ENCODE results near the gene ROCK1. TPM values are rescaled to one million over a fixed set of nuclear protein-coding genes. Genes with fewer than 3 reads are reported as not detected.

Gene ROCK1
- total RNA-seq, 1 donor from 2014 or later = 34.7 TPM

DNA sequence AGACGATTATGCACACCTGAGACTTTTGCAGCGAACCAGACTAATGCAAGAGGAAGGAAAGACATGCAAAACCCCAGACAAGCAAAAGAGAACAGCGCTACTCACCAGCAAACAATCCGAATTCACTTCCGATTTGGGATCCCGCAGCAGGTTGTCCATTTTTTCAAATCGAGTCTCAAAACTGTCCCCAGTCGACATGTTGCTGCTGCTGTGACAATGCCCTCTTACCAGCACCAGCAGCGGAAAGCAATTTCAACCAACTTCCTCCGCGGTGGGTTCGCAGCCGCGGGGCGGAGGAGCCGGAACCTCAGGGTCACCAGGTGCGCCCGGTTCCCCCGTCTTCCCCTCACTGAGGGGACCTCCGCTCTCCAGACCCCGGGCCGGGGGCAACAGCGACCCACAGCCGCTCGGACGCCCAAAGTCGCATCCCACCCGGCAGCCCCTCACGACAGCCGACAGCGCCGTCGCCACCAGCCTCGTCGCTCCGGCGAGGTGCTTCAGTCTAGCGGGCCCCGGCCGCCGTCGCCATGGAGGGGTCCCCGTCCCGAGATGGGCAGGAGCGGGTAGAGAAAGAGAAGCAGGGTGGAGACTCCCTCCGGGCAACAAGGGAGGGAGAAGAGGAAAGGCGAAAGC, 784 bp downstream of the ROCK1 start:
- intact Hi-C loops (cut with micrococcal nuclease) = loop anchor here (10.0 kb wide), 1 partner anchor 106 kb away; no protein-coding TSS in a partner anchor
- ATAC-seq (peak; percentile 11), DNase-seq (peak; percentile 68)

DNA sequence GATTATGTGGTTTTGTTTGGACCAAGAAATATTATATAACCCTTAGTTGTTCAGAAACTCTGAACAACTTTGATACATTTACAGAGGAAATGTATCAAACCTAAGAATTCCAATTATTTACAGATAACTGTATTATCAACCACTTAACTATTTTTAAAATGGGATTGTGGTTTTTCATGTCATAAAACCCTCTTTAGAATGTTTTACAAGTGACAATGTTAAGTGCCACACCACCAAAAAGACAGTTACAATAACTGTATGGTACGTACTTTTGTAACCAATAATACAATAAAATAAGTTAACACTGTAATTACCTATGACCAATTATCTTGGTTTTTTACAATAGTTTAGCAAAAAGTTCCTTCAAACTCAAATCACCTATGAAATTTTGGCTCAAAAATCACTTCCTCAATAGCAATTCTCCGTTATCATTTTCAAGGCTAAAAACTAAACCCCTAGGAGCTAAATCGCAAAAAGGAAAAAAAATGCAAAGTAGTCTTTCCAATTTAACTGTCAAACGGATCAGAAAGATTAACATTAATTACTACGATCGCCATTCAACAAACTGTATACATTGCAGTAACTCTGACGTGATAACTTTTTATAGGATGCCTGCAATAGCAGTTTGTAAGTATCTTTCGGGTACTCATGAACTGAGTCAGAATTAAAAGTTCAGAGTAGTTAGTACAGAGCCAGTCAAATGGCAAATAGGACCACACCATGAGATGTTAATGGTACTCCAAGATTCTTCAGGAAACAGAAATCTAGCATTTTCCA, 1.5 kb downstream of the ROCK1 start:
- intact Hi-C loops (cut with micrococcal nuclease) = loop anchor here (10.0 kb wide), 1 partner anchor 105 kb away; no protein-coding TSS in a partner anchor
- DNase-seq = no peak
- ATAC-seq = no peak

GRCh38 chr18:21105936-21106335, 5.7 kb downstream of the ROCK1 start:
- intact Hi-C loops (cut with micrococcal nuclease) = no loop called here
- ATAC-seq = peak; percentile 32
- no peak for DNase-seq

- DNase-seq (no peak), ATAC-seq (no peak)
- intact Hi-C loops (cut with micrococcal nuclease) = no loop called here
These were observed 10.4 kb downstream of the ROCK1 start for GRCh38 chr18:21101172-21101571.

DNA sequence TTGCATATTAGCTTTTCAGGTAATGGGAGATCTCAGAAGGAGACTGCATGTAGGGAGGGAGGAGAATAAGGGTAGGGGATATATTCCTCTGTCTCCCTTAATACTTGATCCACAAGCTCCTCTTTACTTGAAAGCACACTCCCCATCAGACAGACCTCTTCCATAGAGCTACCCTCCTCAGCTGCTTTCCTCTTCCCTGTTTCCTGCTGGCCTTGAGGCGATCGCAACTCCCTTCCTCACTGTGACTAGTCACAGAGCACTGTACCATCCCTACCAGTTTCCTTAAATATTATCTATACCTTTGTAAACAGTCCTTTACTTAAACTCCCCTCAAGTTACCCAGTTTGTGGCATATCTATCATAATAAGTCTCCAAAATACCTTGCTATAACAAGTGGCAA, 10.9 kb downstream of the ROCK1 start:
- ATAC-seq = peak; percentile 30
- intact Hi-C loops (cut with micrococcal nuclease) = no loop called here

DNA sequence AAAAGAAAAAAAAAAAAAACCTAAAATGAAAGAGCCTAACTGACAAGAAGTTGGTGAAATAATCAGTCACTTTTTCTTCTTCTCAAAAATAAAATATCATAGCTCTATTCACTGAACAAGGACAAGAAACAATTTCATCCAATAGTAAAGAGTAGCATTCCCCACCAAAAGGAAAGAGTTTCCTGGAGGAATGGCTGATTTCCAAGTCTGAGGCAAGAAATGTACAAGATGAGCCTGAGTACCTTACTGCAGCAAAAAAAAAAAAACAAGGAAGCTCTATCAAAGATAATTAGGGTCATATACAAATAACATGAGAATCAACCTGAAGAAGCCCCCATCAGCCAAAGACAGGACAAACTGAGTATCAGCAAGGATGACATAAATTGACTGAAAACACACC, 11.5 kb downstream of the ROCK1 start:
- DNase-seq (no peak), ATAC-seq (no peak)
- intact Hi-C loops (cut with micrococcal nuclease) = no loop called here

More for the DNA sequence above, 10.9 kb downstream of the ROCK1 start:
- no peak for DNase-seq

GRCh38 chr18:21099442-21099841, 12.2 kb downstream of the ROCK1 start:
- ATAC-seq (no peak), DNase-seq (no peak)
- intact Hi-C loops (cut with micrococcal nuclease) = no loop called here

- intact Hi-C loops (cut with micrococcal nuclease) = no loop called here
- DNase-seq (no peak), ATAC-seq (no peak)
These were observed 14.9 kb downstream of the ROCK1 start for GRCh38 chr18:21096760-21097159.

GRCh38 chr18:21093133-21093532, 18.5 kb downstream of the ROCK1 start:
- DNase-seq = no peak

DNA sequence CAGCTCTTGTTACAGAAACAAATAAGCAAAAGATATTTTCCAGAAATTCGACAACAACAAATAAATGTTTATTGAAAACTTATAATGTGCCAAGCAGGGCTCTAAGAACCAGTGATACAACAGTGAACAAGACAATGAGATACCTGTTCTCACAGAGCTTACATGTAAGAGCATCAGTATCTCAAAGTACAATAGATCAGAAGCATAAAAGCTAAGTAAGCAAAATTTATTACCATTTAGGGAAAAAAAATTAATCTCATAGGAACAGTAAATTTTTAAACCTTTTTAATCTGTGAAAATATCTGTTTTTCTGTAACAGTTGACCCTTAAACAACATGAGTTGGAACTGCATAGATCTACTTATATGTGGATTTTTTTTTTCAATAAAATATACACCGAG, 20.9 kb downstream of the ROCK1 start:
- DNase-seq (no peak), ATAC-seq (no peak)
- intact Hi-C loops (cut with micrococcal nuclease) = no loop called here

More at GRCh38 chr18:21093133-21093532, 18.5 kb downstream of the ROCK1 start:
- intact Hi-C loops (cut with micrococcal nuclease) = no loop called here
- no peak for ATAC-seq

DNA sequence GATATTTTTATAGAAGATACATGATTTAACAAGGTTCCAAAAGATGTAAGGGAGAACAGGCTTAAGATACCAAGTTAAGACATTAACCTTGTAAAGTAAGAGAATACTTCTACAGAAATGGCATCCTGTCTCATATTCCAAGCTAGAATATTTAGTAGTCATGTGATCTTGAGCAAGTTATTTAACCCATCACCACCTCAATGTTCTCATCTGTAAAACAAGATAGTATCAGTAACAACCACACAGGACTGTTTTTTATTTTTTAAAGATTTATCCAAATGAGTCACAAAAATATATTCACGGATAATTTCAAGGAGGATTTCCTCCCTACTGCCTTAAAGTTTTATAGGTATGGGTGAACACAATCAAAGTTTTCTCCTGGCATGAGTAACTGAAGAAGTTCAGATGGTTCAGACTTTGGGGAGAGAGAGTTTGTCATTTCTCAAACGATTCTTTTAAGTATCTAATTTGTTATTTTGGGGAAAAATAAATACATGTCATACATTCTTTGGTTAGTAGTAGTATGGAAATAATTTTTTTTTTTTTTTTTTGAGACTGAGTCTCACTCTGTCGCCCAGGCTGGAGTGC, 25.9 kb downstream of the ROCK1 start:
- intact Hi-C loops (cut with micrococcal nuclease) = no loop called here
- ATAC-seq = no peak
- no peak for DNase-seq

GRCh38 chr18:21084511-21085078, 27.0 kb downstream of the ROCK1 start:
- ATAC-seq (no peak), DNase-seq (no peak)
- intact Hi-C loops (cut with micrococcal nuclease) = no loop called here

DNA sequence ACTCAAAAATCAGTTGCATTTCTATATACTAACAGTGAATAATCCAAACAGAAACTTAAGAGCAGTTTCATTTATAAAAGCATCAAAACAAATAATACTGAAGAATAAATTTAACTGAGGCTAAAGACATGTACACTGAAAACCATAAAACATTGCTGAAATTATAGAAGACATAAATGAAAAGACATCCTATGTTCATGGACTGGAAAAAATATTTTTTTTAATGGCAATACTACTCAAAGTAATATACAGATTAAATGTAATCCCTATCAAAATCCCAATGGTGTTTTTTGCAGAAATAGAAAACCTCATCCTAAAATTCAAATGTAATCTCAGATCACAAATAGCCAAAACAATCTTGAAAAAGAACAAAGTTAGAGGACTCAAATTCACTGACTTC, 28.6 kb downstream of the ROCK1 start:
- DNase-seq (no peak), ATAC-seq (no peak)
- intact Hi-C loops (cut with micrococcal nuclease) = no loop called here

DNA sequence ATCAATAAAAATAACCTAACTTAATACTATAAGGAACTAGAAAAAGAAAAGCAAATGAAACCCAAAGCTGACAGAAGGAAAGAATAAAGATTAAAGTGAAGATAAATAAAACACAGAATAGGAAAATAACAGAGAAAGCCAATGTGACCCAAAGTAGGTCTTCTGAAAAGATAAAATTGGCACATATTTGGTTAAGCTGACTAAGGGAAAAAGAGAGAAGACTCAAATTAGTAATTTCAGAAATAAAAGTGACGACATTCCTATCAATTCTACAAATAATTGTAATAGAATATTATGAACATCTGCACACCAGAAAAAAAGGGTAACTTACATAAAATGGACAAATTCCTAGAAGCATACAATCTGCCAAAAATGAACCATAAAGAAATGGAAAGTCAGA, 30.2 kb downstream of the ROCK1 start:
- no peak for ATAC-seq
- intact Hi-C loops (cut with micrococcal nuclease) = no loop called here
- DNase-seq = no peak

GRCh38 chr18:21080576-21080975, 31.0 kb downstream of the ROCK1 start:
- DNase-seq (no peak), ATAC-seq (no peak)
- intact Hi-C loops (cut with micrococcal nuclease) = no loop called here

- DNase-seq (no peak), ATAC-seq (peak; percentile 15)
- intact Hi-C loops (cut with micrococcal nuclease) = no loop called here
These were observed 37.0 kb downstream of the ROCK1 start for GRCh38 chr18:21074336-21075323.

GRCh38 chr18:21073180-21073579, 38.4 kb downstream of the ROCK1 start:
- ATAC-seq (no peak), DNase-seq (no peak)
- intact Hi-C loops (cut with micrococcal nuclease) = no loop called here

DNA sequence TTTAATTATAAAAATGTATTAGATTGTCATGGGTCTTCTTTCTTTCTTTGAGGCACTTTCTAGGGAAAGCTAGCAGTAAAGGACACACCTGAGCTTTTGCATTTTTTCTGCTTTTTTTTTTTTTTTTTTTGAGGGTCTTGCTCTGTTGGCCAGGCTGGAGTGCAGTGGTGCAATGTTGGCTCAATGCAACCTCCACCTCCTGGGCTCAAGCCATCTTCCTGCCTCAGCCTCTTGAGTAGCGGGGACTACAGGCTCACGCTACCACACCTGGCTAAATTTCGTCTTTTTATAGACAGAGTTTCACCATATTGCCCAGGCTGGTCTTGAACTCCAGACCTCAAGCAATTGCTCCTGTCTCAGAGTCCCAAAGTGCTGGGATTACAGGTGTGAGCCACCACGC, 40.5 kb downstream of the ROCK1 start:
- intact Hi-C loops (cut with micrococcal nuclease) = no loop called here
- ATAC-seq = no peak

GRCh38 chr18:21069468-21069867, 42.1 kb downstream of the ROCK1 start:
- no peak for DNase-seq
- intact Hi-C loops (cut with micrococcal nuclease) = no loop called here

More for the DNA sequence above, 40.5 kb downstream of the ROCK1 start:
- no peak for DNase-seq

More at GRCh38 chr18:21069468-21069867, 42.1 kb downstream of the ROCK1 start:
- ATAC-seq = no peak
